Measurements from ENCODE around the gene TMF1.

- TF ChIP-seq CTCF (IDR thresholded peaks at IDR 0.05) (peak in 2 of 3 experiments; percentile 19 to 48), POLR2A (IDR thresholded peaks at IDR 0.05) (no peak)
Measured at GRCh38 chr3:69013253-69014021, 38.7 kb downstream of the TMF1 start, which contains the start of gene EOGT.

All from vagina (tissue), 2 donors.